ENCODE data around the gene EEFSEC. TPM values are rescaled to one million over a fixed set of nuclear protein-coding genes. Genes with fewer than 3 reads are reported as not detected.

Gene EEFSEC
- total RNA-seq, 2 experiments from 2014 or later: 19.4 to 19.7 TPM

DNA sequence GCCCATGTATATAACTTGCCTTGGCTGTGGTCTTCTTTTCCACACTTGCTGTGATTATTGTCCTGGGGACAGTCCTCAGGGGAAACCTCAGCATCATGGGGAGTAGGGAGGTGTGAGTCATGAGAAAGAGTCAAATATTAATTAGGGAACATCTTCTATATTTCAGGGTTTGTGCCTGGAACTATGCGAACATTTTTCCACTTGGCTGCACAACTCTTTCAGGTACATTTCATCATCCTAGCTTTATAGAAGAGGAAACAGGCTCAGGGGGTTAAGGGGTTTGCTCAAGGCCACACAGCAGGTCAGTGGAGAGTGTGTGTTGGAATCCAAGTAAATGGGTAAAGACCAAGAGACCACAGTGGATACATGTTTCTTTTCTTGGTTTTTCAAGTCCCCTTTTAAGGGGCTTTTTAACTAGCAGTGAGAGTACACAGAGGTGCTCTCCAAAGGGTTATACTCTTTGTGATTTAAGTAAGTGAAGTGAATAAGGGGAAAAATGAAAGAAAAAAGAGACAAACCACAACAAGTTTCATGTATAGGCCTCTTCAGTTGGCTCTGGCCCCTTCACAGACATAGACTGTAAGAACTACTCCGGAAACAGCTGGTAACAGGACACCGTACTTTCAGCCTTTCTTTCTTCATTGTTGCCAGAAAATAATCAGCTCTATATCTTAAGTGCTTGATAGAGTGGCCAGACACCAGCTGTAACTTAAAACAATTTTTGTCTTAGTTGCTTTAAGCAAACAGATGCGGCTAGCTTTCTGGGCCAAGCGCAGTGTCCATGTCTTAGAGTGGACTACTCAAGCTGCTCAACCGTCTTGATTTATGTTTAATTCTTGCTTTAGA lies 64.6 kb downstream of the EEFSEC start:
- Mint-ChIP-seq H3K27ac (no peak overlapping the region), H3K27me3 (no peaks in the 10 kb centered on the region), H3K4me3 (no peak overlapping the region), H3K9me3 (ENCODE audit: low read depth) (peaks cover 3% of the 10 kb centered on the region), H3K4me1 (peaks cover 9% of the 10 kb centered on the region), H3K36me3 (peaks cover 22% of the 10 kb centered on the region)
- CTCF ChIA-PET: no interaction called here
- no peak for DNase-seq
- no peak for ATAC-seq

DNA sequence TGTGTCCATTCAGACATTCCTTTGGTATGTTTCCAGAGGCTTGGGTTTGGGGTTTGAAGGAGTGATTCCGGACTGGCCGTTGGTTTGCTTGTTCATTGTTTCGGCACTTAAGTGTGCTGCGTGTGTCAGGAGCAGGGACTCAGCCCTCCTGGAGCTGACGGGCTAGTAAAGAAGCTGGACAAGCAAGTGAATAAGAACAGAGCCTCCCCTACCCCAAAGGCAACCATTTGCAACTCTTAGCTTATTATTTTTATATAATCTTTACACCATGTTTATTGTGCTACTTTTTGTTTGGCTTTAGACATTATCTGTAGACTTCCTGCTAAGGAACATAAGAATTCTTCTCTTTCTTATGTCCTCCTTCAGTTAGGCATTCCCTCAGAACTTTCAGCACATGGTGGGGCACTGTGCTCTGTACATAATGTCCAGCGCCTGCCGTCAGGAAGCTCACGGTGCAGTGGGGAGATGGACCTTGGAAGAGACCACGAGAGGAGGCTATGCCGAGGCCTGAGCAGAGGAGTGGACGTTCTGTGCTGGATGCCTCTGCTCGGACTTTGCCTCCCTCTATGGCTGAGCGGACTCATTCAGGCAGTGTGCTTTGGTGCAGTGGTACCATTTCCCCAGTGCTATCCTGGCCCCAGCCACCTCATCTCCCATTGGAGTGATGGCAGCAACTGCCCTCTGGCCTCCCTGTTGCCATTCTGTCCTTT lies 65.4 kb downstream of the EEFSEC start:
- Mint-ChIP-seq H3K4me1 (peaks cover 9% of the 10 kb centered on the region), H3K9me3 (ENCODE audit: low read depth) (peaks cover 6% of the 10 kb centered on the region), H3K27ac (no peak overlapping the region), H3K36me3 (peaks cover 27% of the 10 kb centered on the region), H3K27me3 (no peaks in the 10 kb centered on the region), H3K4me3 (no peak overlapping the region)
- CTCF ChIA-PET: no interaction called here
- ATAC-seq: no peak
- DNase-seq: no peak

DNA sequence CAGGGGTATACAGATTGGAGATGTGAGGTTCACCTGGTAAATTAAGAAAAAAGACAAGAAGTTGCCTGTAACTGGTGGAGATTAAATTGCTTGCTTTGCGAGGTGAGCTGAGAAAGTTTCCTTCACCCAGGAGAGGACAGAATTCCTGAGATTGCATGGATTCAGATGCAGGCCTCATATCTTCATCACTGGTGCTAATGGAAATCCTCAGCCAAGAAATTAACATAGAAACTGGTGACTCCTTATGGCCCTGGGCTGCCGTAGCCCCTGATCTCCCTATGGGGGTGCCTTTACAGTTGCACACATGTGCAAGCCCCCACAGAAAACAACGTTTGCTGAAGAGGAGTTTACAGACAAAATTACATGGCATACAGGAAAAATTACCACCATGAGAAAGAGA lies 68.0 kb downstream of the EEFSEC start:
- CTCF ChIA-PET: no interaction called here
- Mint-ChIP-seq H3K36me3 (peaks cover 33% of the 10 kb centered on the region), H3K4me1 (peaks cover 9% of the 10 kb centered on the region), H3K9me3 (ENCODE audit: low read depth) (peaks cover 6% of the 10 kb centered on the region), H3K27ac (no peak overlapping the region), H3K27me3 (no peaks in the 10 kb centered on the region), H3K4me3 (no peak overlapping the region)
- DNase-seq (no peak), ATAC-seq (no peak)

DNA sequence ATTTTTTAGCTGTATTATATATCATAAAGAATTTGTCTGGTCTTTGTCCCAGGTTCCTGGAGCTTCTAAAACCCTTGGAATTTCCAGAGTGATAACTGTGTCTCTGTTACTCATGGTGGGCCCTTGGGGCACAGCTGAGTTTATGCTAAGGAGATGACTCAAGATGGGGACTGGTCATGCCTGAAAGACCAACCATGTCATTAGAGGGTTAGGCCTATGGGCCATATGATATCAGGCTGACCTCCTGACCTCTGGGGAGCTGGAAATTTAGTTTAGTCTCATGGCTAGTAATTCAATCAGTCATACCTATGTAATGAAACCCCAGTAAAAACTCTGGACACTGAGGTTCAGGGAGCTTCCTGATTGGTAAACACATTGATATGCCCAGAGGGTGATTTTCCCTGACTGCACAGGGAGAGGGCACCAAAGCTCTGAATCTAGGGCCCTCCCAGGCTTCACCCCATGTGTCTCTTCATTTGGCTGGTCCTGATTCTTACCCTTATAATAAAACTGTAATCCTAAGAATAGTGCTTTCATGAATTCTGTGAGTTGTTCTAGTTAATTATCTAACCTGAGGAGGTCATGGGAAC lies 69.6 kb downstream of the EEFSEC start:
- no peak overlapping the region for H3K27ac Mint-ChIP-seq

DNA sequence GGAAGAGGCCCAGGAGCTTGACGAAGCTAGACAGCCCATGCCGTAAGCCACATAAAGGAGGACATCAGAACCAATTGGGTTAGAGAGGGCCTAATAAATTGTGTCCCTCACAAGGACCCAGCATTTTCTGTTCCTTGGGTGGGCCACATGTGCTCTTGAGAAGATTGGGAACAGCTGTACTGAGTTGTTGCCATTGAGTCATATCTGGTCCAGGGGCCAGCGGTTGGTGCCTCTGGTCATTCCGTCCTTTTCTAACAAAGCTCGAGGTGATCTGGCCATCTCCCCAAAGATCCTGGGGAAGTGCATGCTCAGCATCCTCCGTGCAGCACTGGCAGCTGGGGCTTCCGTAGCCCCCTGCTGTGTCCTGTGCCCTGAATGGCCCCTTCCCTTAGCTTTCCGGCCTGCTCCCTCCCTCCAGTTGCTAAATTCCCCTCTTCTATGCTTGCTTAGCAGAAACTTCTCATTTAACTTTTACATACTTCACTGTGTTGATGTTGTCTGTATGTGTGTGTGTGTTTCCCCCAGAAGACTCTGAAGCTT lies 73.0 kb downstream of the EEFSEC start:
- peaks cover 6% of the 10 kb centered on the region for H3K9me3 Mint-ChIP-seq (ENCODE audit: low read depth)
- DNase-seq (no peak), ATAC-seq (no peak)
- no peaks in the 10 kb centered on the region for H3K4me1 Mint-ChIP-seq
- H3K27ac Mint-ChIP-seq: no peak overlapping the region
- no peaks in the 10 kb centered on the region for H3K27me3 Mint-ChIP-seq
- H3K36me3 Mint-ChIP-seq: peaks cover 17% of the 10 kb centered on the region
- no peak overlapping the region for H3K4me3 Mint-ChIP-seq
- CTCF ChIA-PET: interaction anchor here (0.8 to 1.6 kb wide), 7 partner anchors 23 to 392 kb away, joined by 3 to 5 read pairs (median 3); partner anchors contain the start of gene RUVBL1

More for the DNA sequence above, 69.6 kb downstream of the EEFSEC start:
- ATAC-seq (no peak), DNase-seq (no peak)
- Mint-ChIP-seq H3K4me3 (no peak overlapping the region), H3K9me3 (ENCODE audit: low read depth) (peaks cover 6% of the 10 kb centered on the region), H3K36me3 (peaks cover 30% of the 10 kb centered on the region), H3K27me3 (no peaks in the 10 kb centered on the region), H3K4me1 (peaks cover 4% of the 10 kb centered on the region)
- CTCF ChIA-PET: no interaction called here

DNA sequence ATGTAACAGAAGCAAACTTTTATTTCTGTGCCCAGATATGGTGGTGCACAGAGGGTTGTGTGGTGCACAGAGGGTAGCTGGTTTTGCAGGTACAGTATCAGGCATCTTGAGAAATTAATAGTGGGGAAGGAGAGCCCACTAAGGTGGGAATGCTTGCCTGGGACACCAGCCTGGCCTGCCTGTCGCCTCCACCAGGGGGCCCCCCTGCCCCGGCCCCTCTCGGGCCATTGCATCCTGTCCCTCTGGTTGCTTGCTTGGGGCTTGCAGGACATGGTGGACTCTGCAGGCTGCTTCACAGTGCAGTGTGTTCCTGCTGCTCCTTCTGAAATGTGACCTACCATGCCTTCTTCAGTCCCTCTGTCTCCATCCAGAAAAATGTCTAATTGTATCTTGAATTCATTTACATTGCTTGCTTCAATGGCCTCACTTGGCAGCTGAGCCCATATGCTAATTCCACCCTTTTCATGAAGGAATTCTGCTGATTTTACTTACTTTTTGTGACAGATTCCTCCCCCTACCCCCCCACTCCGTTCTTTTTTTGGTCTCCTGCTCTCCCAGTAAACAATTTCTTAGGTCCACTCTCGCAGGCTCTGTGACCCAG lies 73.6 kb downstream of the EEFSEC start:
- no peak overlapping the region for H3K27ac Mint-ChIP-seq
- peaks cover 6% of the 10 kb centered on the region for H3K9me3 Mint-ChIP-seq (ENCODE audit: low read depth)
- CTCF ChIA-PET: interaction anchor here (0.8 to 1.6 kb wide), 7 partner anchors 22 to 391 kb away, joined by 3 to 5 read pairs (median 3); partner anchors contain the start of gene RUVBL1
- no peaks in the 10 kb centered on the region for H3K4me1 Mint-ChIP-seq
- ATAC-seq (peak; percentile 68), DNase-seq (no peak)
- no peak overlapping the region for H3K4me3 Mint-ChIP-seq
- H3K36me3 Mint-ChIP-seq: peaks cover 15% of the 10 kb centered on the region
- no peaks in the 10 kb centered on the region for H3K27me3 Mint-ChIP-seq

DNA sequence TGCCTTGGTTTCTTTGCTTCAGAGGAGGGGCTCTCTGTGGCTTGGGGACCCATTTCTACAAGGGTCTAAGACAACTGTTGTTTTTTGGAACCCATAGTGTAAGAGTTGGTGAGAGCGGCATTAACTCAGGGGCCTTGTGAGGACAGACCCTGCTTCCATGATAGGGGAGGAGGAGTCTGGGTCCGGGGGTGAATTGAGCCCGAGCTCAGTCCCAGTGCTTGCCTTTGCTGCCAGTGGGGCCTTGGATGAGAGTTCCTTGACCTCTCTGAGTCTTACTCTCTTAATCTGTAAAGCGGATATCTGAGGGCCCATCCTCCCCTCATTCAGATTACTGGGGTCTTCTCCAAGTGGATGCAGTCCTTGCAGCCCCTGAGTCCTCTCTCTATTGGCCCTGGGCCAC lies 74.2 kb downstream of the EEFSEC start:
- Mint-ChIP-seq H3K4me1 (no peaks in the 10 kb centered on the region), H3K27me3 (no peaks in the 10 kb centered on the region), H3K4me3 (no peak overlapping the region), H3K36me3 (peaks cover 13% of the 10 kb centered on the region), H3K27ac (no peak overlapping the region), H3K9me3 (ENCODE audit: low read depth) (peaks cover 6% of the 10 kb centered on the region)
- no peak for ATAC-seq
- DNase-seq: no peak
- CTCF ChIA-PET: interaction anchor here (1.1 kb wide), 1 partner anchor 199 kb away, joined by 3 read pairs; no protein-coding TSS in a partner anchor

DNA sequence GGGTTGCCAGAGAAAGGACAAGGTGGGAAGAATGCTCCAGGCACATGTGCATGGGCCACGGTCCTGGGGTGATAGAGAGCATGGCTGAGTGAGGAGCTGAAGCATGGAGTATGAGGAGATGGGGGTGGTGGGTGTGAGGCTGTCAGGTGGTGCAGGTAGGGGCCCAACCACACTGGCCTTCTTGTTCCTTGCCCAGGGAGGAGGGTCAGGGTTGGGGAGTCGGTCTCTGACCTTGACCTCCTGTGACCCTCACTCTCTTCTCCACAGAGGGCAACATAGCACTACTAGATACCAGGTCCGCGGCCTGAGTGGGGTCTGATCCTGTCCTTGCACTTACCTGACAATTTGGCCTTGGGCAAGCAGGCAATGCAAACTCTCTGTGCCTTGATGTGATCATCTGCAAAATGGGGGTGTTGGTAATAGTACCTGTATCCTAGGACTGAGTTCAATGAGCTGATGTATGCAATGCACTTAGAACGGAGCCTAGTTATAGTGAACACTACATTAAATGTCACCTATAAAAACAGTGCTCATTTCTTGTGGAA lies 75.2 kb downstream of the EEFSEC start:
- DNase-seq: no peak
- CTCF ChIA-PET: no interaction called here
- Mint-ChIP-seq H3K27ac (no peak overlapping the region), H3K9me3 (ENCODE audit: low read depth) (peaks cover 2% of the 10 kb centered on the region), H3K4me1 (no peaks in the 10 kb centered on the region), H3K36me3 (peaks cover 8% of the 10 kb centered on the region), H3K4me3 (no peak overlapping the region), H3K27me3 (no peaks in the 10 kb centered on the region)
- no peak for ATAC-seq

DNA sequence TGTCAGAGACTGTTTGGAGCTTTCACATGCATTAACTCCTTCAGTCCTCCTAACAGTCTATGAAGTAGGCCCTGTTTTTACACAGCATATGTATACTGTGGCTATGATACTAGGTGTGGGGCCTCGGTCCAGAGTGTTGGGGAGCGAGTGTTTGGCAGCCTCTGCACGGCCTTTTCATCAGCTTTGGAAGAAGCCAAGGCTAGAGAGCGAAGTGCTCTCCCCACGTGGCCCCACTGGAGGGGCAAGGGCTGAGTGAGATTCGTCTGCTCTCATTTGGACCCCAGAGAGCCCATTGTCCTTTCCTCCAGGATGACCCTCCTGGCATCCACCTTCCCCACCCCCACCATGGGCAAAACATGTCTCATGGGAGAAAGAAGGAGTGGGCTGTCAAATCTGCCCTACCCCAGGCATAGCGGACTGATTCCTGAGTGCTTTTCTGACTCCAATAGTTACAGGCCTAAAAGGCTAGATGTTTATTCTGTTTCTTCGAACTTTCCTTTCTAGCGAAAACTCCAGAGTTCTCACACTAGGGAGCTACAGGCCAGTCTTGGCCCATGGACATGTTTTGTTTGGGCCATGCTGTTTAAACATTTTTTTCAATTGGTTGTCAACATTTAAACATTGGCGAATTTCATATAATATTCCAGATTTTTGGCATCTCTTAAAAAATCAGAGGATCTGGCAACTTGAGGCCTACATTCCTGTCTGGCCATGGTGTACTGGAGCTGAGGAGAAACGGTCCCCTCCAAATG lies 76.0 kb downstream of the EEFSEC start:
- no peak overlapping the region for H3K27ac Mint-ChIP-seq
- H3K9me3 Mint-ChIP-seq (ENCODE audit: low read depth): no peaks in the 10 kb centered on the region
- peaks cover 1% of the 10 kb centered on the region for H3K36me3 Mint-ChIP-seq
- DNase-seq (no peak), ATAC-seq (no peak)
- no peaks in the 10 kb centered on the region for H3K4me1 Mint-ChIP-seq
- CTCF ChIA-PET: no interaction called here
- no peak overlapping the region for H3K4me3 Mint-ChIP-seq
- H3K27me3 Mint-ChIP-seq: no peaks in the 10 kb centered on the region

DNA sequence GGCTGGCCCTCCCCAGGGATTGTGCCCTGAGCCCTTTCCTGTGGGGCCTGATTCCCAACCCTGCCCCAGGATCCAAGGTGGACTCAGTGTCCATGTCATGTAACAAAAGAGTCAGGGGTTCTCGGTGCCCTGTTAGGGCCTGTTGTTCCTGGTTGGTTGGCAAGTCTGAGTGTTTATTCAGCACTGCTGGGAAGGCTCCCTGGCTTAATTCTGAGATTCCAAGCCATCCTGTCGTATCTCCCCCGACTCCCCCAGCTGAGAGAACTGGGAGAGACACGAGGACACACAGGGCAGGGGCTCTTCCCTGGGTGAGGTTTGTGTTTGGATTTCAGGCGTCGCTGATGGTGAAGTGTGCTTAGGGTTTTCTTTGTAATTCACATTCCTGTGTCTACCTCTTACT lies 78.3 kb downstream of the EEFSEC start:
- Mint-ChIP-seq H3K36me3 (no peaks in the 10 kb centered on the region), H3K9me3 (ENCODE audit: low read depth) (no peaks in the 10 kb centered on the region), H3K4me3 (no peak overlapping the region), H3K27me3 (no peaks in the 10 kb centered on the region), H3K4me1 (no peaks in the 10 kb centered on the region), H3K27ac (no peak overlapping the region)
- CTCF ChIA-PET: no interaction called here
- DNase-seq: no peak
- ATAC-seq: no peak

DNA sequence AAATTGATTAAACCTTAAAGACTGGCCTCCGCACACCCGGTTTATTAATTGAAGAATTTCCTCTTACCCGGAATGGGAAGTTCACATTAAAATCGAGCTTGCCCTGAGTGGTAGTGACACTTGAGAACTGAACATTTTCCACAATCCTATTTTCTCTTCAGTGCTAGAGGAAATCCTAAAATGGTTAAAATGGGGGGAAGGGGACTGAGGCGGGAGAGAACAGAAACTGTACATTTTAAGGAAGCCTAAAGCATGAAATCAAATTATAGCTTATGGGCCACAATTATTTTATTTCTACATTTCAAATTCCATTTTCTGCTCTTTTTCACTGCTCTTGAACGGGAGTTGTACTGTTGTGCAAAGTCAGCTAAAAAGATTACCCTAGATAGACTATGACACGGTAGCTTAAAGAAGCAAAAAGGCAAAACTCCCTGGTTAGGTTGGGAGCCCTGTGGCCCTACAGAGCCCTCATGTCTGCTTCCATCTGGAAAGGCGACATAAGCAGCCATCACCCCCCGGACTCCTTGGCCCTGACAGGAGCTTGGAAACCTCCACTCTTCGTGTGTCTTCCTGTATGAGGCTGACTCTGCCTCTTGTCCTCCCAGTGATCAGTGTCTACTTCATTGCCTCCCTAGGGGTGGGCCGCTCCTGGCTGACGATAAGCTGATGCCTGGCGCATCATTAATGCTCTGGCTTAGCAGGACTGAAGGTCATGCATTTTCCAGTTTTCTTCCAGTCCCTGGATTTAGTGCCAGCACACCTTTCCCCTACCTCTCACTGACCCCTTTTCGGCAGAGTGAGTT lies 79.3 kb downstream of the EEFSEC start:
- DNase-seq: no peak
- no peaks in the 10 kb centered on the region for H3K4me1 Mint-ChIP-seq
- H3K27me3 Mint-ChIP-seq: no peaks in the 10 kb centered on the region
- ATAC-seq: no peak
- CTCF ChIA-PET: no interaction called here
- H3K36me3 Mint-ChIP-seq: no peaks in the 10 kb centered on the region
- H3K9me3 Mint-ChIP-seq (ENCODE audit: low read depth): no peaks in the 10 kb centered on the region
- H3K27ac Mint-ChIP-seq: no peak overlapping the region
- no peak overlapping the region for H3K4me3 Mint-ChIP-seq

All from activated CD8-positive, alpha-beta memory T cell treated with anti-CD3 and anti-CD28 coated beads, Interleukin-2, amount 10 ng/mL, durations not matched to agents 7 days and 5 days (primary cell).